PC-3 (cell line): ENCODE measurements around the gene MAPK6. TPM values are rescaled to one million over a fixed set of nuclear protein-coding genes. Genes with fewer than 3 reads are reported as not detected.

Experiments
- ATAC-seq: fragments of 200-7000 bp; cut with Tn5 transposase; 2 replicates; pipeline ENCODE4 v1.9.1; 2020; ENCODE audit warnings: mild to moderate bottlenecking, moderate library complexity
- BruUV-seq: library from RNA; stranded (reverse); fragments of 400-500 nt; replicated peaks from 2 replicates; lab custom pipeline; 2021; lab: Mats Ljungman, UMichigan
- CTCF ChIA-PET: fragments of 300-600 bp; sonication (Branson Sonifier 250); formaldehyde crosslinking; loops from one replicate; lab custom pipeline; 2022; ENCODE audit warnings: antibody characterized with exemption; lab: Charles Lee
- POLR2A ChIA-PET: fragments of 300-600 bp; sonication (Branson Sonifier 250); formaldehyde crosslinking; loops from one replicate; lab custom pipeline; 2022; ENCODE audit warnings: antibody characterized with exemption; ENCODE audit not compliant: unreplicated experiment; lab: Charles Lee
- DNase-seq: peaks from one replicate; pipeline ENCODE4 v3.0.0-alpha.2; 2015
- H2AFZ ChIP-seq: fragments of 300-600 bp; sonication (generic); 2 replicates; pipeline ENCODE4 v1.6.0; 2016; ENCODE audit warnings: antibody characterized with exemption, low read length
- H3F3A ChIP-seq: fragments of 300-600 bp; sonication (generic); one replicate; pipeline ENCODE4 v1.6.0; 2017; ENCODE audit warnings: antibody characterized with exemption, low read length, control low read depth, mild to moderate bottlenecking; ENCODE audit not compliant: unreplicated experiment
- H3K27ac ChIP-seq: fragments of 300-600 bp; sonication (generic); 2 replicates; pipeline ENCODE4 v1.5.1; 2016; ENCODE audit warnings: mild to moderate bottlenecking, low read length
- H3K27me3 ChIP-seq: fragments of 300-600 bp; sonication (generic); 2 replicates; pipeline ENCODE4 v1.6.1; 2016; ENCODE audit warnings: low read length, mixed read lengths
- H3K36me3 ChIP-seq: fragments of 300-600 bp; sonication (generic); 2 replicates; pipeline ENCODE4 v1.6.1; 2016; ENCODE audit warnings: low read depth, mixed run types, low read length, mixed read lengths
- H3K4me1 ChIP-seq: fragments of 300-600 bp; sonication (generic); 2 replicates; pipeline ENCODE4 v1.5.1; 2016; ENCODE audit warnings: low read length; ENCODE audit not compliant: insufficient read depth
- H3K4me2 ChIP-seq: fragments of 300-600 bp; sonication (generic); 2 replicates; pipeline ENCODE4 v1.6.0; 2016; ENCODE audit warnings: low read length
- H3K4me3 ChIP-seq: fragments of 300-600 bp; sonication (generic); 2 replicates; pipeline ENCODE4 v1.5.1; 2016; ENCODE audit warnings: mild to moderate bottlenecking, low read length, mixed read lengths
- H3K79me2 ChIP-seq: fragments of 300-600 bp; sonication (generic); 2 replicates; pipeline ENCODE4 v1.6.1; 2017; ENCODE audit warnings: low read length, mixed read lengths
- H3K9ac ChIP-seq: fragments of 300-600 bp; sonication (generic); 2 replicates; pipeline ENCODE4 v1.6.0; 2016; ENCODE audit warnings: mild to moderate bottlenecking, low read length
- H3K9me2 ChIP-seq: fragments of 300-600 bp; sonication (generic); replicated peaks from 2 replicates; pipeline ENCODE4 v1.6.1; 2016; ENCODE audit warnings: mixed run types, low read length, mixed read lengths
- H3K9me3 ChIP-seq: fragments of 300-600 bp; sonication (generic); 2 replicates; pipeline ENCODE4 v1.6.1; 2016; ENCODE audit warnings: low read length, mixed read lengths
- H4K20me1 ChIP-seq: fragments of 300-600 bp; sonication (generic); 2 replicates; pipeline ENCODE4 v1.6.1; 2016; ENCODE audit warnings: low read length, mixed read lengths
- CTCF ChIP-seq: fragments of 300-600 bp; sonication (generic); conservative IDR thresholded peaks from 2 replicates; pipeline ENCODE4 v1.5.1; 2017; ENCODE audit warnings: antibody characterized with exemption, low read depth, mild to moderate bottlenecking, low read length
- EZH2 ChIP-seq: fragments of 300-600 bp; sonication (generic); IDR thresholded peaks from one replicate; pipeline ENCODE4 v1.6.1; 2017; ENCODE audit warnings: antibody characterized with exemption, mild to moderate bottlenecking, low read length; ENCODE audit not compliant: unreplicated experiment
- EZH2phosphoT487 ChIP-seq: fragments of 300-600 bp; sonication (generic); IDR thresholded peaks from 2 replicates; pipeline ENCODE4 v1.6.1; 2018; ENCODE audit warnings: mild to moderate bottlenecking, antibody characterized with exemption, low read length, borderline replicate concordance
- intact Hi-C: fragments of 100-400 bp; cut with micrococcal nuclease; formaldehyde crosslinking; loops from 2 replicates; pipeline ENCODE4 v1.9.0; 2023
- total RNA-seq: library from RNA; depleted of rRNA; stranded (reverse); fragments of >200 nt; gene quantifications from 2 replicates; pipeline ENCODE4 v1.2.3, GENCODE V29; 2014

MAPK6 gene
- total RNA-seq, 1 experiment from 2014 or later: 22.5 TPM

DNA sequence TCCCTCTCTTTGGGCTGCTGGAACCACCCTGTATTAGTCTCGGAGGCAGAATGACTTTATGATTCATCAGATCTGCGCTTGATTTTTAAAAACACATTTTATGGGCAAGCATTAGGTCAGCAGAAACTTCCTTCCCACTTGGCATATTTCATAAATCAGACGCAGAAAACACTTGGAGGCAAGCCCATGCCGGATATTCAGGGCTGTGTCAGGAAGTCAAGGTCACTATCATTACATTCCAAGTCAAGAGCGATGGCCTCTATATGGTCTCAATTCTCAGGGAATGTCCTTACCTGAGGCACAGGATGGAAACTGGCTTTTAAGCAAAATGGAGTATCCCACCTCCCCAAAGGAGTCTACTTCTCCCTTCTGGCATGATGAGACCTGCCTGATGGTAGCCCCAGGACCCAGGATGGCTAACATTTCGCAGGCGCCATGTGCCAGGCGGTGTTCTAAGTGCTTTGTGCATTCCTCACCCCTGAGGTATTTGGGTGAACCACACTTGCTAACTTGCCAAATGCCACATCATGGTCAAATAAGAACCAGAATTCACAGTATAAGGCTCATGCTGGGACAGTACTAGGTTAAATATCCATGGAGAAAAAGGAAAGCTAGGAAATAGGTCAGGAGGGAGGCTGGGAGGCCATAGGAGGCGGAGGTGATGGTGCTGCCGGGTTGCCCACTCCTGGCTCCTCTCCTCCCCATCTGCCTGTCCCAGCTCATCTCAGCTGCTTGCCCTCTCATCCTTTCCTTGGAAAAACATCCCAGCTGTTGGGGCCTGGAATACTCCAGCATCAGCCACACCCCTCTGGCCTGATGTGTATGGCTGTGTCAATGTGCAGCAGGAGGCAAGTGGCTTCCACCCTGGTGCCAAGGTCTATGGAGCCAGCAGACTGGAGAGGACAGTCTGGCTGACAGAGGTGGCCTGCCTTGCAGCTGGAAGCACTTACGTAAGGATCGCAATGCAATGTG is 74.8 kb downstream of the MAPK6 start:
- Histone ChIP-seq H3K4me2 (peak overlapping the region; percentile 74), H2AFZ (peak overlapping the region; percentile 44; the same call in 1 of the 2 replicates), H3K9me3 (no peaks in the 10 kb centered on the region), H3F3A (peaks cover 3% of the 10 kb centered on the region), H3K9me2 (no peaks in the 10 kb centered on the region), H3K27ac (peak overlapping the region; percentile 97), H4K20me1 (no peaks in the 10 kb centered on the region), H3K4me1 (peaks cover 33% of the 10 kb centered on the region), H3K79me2 (no peaks in the 10 kb centered on the region), H3K9ac (peak overlapping the region; percentile 71), H3K27me3 (no peaks in the 10 kb centered on the region), H3K4me3 (no peak overlapping the region; the same call in 1 of the 2 replicates), H3K36me3 (no peaks in the 10 kb centered on the region)
- CTCF ChIA-PET: no interaction called here
- TF ChIP-seq EZH2phosphoT487 (no peak), CTCF (no peak), EZH2 (no peak)
- POLR2A ChIA-PET: interaction anchor here (0.5 to 0.6 kb wide), 2 partner anchors 40 to 644 kb away, joined by 4 to 7 read pairs; no protein-coding TSS in a partner anchor
- intact Hi-C loops: loop anchor here (2.0 to 5.0 kb wide), 2 partner anchors 73 to 112 kb away; no protein-coding TSS in a partner anchor
- DNase-seq (peak; percentile 93), ATAC-seq (peak; percentile 85)
- TSS peak; percentile 90 for BruUV-seq

DNA sequence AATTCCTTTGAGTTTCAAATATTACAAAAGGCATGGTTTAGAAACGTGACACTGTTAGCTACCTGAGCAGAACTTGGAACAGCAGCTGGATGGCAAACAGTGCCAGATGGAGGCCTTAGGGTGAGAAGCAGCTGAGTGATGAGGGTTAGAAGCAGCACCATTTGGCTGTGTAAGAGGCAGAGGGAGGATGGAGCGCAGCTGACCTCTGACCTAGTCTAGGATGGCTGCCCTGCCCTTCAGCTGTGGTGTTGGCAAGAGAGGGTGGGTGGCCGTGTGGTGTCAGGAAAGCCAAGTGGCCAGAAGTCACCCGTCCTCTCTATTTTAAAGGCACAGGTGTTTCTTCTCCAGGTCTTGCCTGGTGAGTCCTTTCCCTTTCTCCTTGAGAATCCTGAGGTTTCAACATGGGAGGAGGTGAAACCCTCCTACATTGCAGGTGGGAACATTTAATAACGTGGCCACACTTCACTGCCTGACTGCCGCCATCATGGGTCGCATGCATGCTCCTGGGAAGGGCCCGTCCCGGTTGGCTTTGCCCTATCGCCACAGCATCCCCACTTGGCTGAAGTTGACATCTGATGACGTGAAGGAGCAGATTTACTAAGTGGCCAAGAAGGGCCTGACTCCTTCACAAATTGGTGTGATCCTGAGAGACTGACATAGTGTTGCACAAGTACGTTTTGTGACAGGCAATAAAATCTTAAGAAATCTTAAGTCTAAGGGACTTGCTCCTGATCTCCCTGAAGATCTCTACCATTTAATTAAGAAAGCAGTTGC is 76.0 kb downstream of the MAPK6 start:
- H3K4me1 ChIP-seq: peaks cover 36% of the 10 kb centered on the region
- no peak for ATAC-seq
- H3K79me2 ChIP-seq: no peaks in the 10 kb centered on the region
- no peaks in the 10 kb centered on the region for H3K27me3 ChIP-seq
- H4K20me1 ChIP-seq: no peaks in the 10 kb centered on the region
- H3K36me3 ChIP-seq: no peaks in the 10 kb centered on the region
- no peaks in the 10 kb centered on the region for H3K9me2 ChIP-seq
- CTCF ChIA-PET: interaction anchor here (0.7 kb wide), 1 partner anchor 40 kb away, joined by 5 read pairs; no protein-coding TSS in a partner anchor
- no peaks in the 10 kb centered on the region for H3K9me3 ChIP-seq
- H3K4me2 ChIP-seq: peak overlapping the region; percentile 74
- POLR2A ChIA-PET: interaction anchor here (0.6 kb wide), 1 partner anchor 70 kb away, joined by 4 read pairs; no protein-coding TSS in a partner anchor
- DNase-seq: no peak
- BruUV-seq: no TSS peak
- intact Hi-C loops: loop anchor here (2.0 to 5.0 kb wide), 2 partner anchors 74 to 113 kb away; no protein-coding TSS in a partner anchor
- H2AFZ ChIP-seq: no peak overlapping the region
- H3K4me3 ChIP-seq: no peak overlapping the region; the same call in 1 of the 2 replicates
- H3K9ac ChIP-seq: peak overlapping the region; percentile 71
- peaks cover 3% of the 10 kb centered on the region for H3F3A ChIP-seq
- H3K27ac ChIP-seq: peak overlapping the region; percentile 97
- TF ChIP-seq EZH2 (no peak), CTCF (no peak), EZH2phosphoT487 (no peak)
